Mucosa of descending colon (tissue), 3 donors: ENCODE results near the gene C1R. TPM values are rescaled to one million over a fixed set of nuclear protein-coding genes. Genes with fewer than 3 reads are reported as not detected.

Experiments used
- ATAC-seq: fragments of 200-7000 bp; cut with Tn5 transposase; one replicate; pipeline ENCODE4 v1.9.1; 2020; ENCODE audit warnings: mild to moderate bottlenecking, moderate library complexity
- DNase-seq, 3 donors: peaks; one replicate each; pipeline ENCODE4 v3.0.0-alpha.2; 2020
- H3K36me3 ChIP-seq: fragments of 200-600 bp; one replicate; pipeline ENCODE4 v1.8.0; 2021; ENCODE audit warnings: low read depth, mild to moderate bottlenecking
- H3K4me1 ChIP-seq: fragments of 200-600 bp; one replicate; pipeline ENCODE4 v1.8.0; 2021; ENCODE audit warnings: low read depth, mild to moderate bottlenecking
- H3K4me3 ChIP-seq: fragments of 200-600 bp; one replicate; pipeline ENCODE4 v1.8.0; 2021; ENCODE audit warnings: mild to moderate bottlenecking
- H3K9me3 ChIP-seq: fragments of 200-600 bp; one replicate; pipeline ENCODE4 v1.8.0; 2021; ENCODE audit warnings: mild to moderate bottlenecking
- intact Hi-C, 2 donors: fragments of 100-400 bp; cut with DNase I in 1 of 2; cut with micrococcal nuclease in 1 of 2; formaldehyde crosslinking; loops; one replicate each; pipeline versions ENCODE4 v1.11.0 to v1.11.1; 2022; cut with DNase I, micrococcal nuclease
- total RNA-seq, 3 donors: library from RNA; stranded (reverse); fragmentation: NEBNext Ultra II Directional in 2 of 3; extraction: Animal tissue kit (Norgen Biotek cat#: 25700) in 2 of 3; gene quantifications; one replicate each; pipeline versions ENCODE4 v1.2.1 to v1.2.4, GENCODE V29; 2021 to 2023
- TF ChIP-seq, protein P1 (sequence below): fragments of 200-600 bp; IDR thresholded peaks from one replicate; pipeline ENCODE4 v1.8.0; 2022; ENCODE audit warnings: antibody characterized with exemption, mild to moderate bottlenecking
- donor health status: DM: no; HTN: no; CAD: no; lungs with moderate emphysema.
- donor health status: DM: no; HTN: no; CAD: no.
- donor health status: DM: no; HTN: yes; CAD: no.

The C1R gene
- total RNA-seq, 3 donors from 2014 or later, result 38.7 to 273 (median 222) TPM

GRCh38 chr12:7035463-7035862 is 56.8 kb downstream of the C1R start:
- TF ChIP-seq, protein P1, sequence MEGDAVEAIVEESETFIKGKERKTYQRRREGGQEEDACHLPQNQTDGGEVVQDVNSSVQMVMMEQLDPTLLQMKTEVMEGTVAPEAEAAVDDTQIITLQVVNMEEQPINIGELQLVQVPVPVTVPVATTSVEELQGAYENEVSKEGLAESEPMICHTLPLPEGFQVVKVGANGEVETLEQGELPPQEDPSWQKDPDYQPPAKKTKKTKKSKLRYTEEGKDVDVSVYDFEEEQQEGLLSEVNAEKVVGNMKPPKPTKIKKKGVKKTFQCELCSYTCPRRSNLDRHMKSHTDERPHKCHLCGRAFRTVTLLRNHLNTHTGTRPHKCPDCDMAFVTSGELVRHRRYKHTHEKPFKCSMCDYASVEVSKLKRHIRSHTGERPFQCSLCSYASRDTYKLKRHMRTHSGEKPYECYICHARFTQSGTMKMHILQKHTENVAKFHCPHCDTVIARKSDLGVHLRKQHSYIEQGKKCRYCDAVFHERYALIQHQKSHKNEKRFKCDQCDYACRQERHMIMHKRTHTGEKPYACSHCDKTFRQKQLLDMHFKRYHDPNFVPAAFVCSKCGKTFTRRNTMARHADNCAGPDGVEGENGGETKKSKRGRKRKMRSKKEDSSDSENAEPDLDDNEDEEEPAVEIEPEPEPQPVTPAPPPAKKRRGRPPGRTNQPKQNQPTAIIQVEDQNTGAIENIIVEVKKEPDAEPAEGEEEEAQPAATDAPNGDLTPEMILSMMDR, result no peak
- H3K9me3 ChIP-seq, result no peaks in the 10 kb centered on the region
- no peaks in the 10 kb centered on the region for H3K4me1 ChIP-seq
- H3K4me3 ChIP-seq, result no peak overlapping the region
- intact Hi-C loops, result no loop called here
- ATAC-seq (no peak), DNase-seq (no peak)
- no peaks in the 10 kb centered on the region for H3K36me3 ChIP-seq

GRCh38 chr12:7034464-7034863 is 57.8 kb downstream of the C1R start:
- ATAC-seq (no peak), DNase-seq (no peak)
- no peak overlapping the region for H3K4me3 ChIP-seq
- H3K4me1 ChIP-seq, result no peaks in the 10 kb centered on the region
- no peaks in the 10 kb centered on the region for H3K36me3 ChIP-seq
- TF ChIP-seq, protein P1, result no peak
- no peaks in the 10 kb centered on the region for H3K9me3 ChIP-seq
- intact Hi-C loops, result no loop called here

- no peak for ATAC-seq
- TF ChIP-seq, protein P1, result no peak
- H3K4me3 ChIP-seq, result no peak overlapping the region
- H3K4me1 ChIP-seq, result no peaks in the 10 kb centered on the region
- H3K36me3 ChIP-seq, result no peaks in the 10 kb centered on the region
- no peak for DNase-seq
- H3K9me3 ChIP-seq, result no peaks in the 10 kb centered on the region
- intact Hi-C loops, result no loop called here
Measured at GRCh38 chr12:7032990-7033389, 59.3 kb downstream of the C1R start.

DNA sequence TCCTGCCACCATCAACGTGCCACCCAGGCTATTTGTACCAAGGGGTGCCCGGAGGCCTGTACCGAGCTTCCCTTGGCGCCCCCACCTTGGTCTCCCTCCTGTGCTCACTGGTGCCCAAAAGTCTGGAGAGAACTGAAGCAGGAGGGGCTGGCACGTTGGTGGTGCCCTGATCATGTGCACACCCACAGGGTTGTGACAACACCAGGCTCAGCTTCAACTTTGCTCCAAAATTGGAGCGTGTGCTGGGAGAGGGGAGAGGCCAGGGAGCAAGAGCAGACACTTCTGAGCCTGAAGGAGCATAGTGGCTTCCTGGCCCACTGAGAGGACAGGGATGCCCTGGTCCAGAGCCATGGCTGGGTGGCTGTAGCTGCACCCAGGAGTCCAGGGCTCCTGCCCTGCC is 60.9 kb downstream of the C1R start:
- TF ChIP-seq, protein P1, result no peak
- Histone ChIP-seq H3K9me3 (no peaks in the 10 kb centered on the region), H3K4me1 (no peaks in the 10 kb centered on the region), H3K36me3 (no peaks in the 10 kb centered on the region), H3K4me3 (no peak overlapping the region)
- DNase-seq (no peak), ATAC-seq (no peak)
- intact Hi-C loops, result no loop called here

Other genes with a start within 250 kb of the C1R start
- gene CDCA3, start 241.2 kb downstream of the C1R start, total RNA-seq, result 10 to 100 TPM in 1 of 3 donors, 1 to 10 TPM in 2; 2.8 to 15.3 (median 5.2) TPM
- 10 to 100 TPM; 65.9 to 80.7 (median 79.7) TPM for gene USP5, start 240.3 kb downstream of the C1R start, total RNA-seq
- gene TPI1, start 224.9 kb downstream of the C1R start, total RNA-seq, result 100 to 1,000 TPM; 408 to 766 (median 700) TPM
- 10 to 100 TPM in 2 of 3 donors, 1 to 10 TPM in 1; 9.7 to 11.7 (median 10.6) TPM for gene SPSB2, start 219.1 kb downstream of the C1R start, total RNA-seq
- 10 to 100 TPM in 1 of 3 donors, 1 to 10 TPM in 2; 4.7 to 11.8 (median 4.9) TPM for gene LRRC23, start 187.6 kb downstream of the C1R start, total RNA-seq
- 10 to 100 TPM in 1 of 3 donors, 1 to 10 TPM in 2; 4.5 to 67.3 (median 7.6) TPM for gene ENO2, start 177.9 kb downstream of the C1R start, total RNA-seq
- 100 to 1,000 TPM in 1 of 3 donors, 10 to 100 TPM in 2; 68.5 to 208 (median 82.4) TPM for gene ATN1, start 164.5 kb downstream of the C1R start, total RNA-seq
- gene RNU7-1, start 148.6 kb downstream of the C1R start, total RNA-seq, result not detected
- gene C12orf57, start 148.4 kb downstream of the C1R start, total RNA-seq, result 100 to 1,000 TPM; 113 to 175 (median 130) TPM
- 10 to 100 TPM; 37.4 to 61.7 (median 51.7) TPM for gene PTPN6, start 141.1 kb downstream of the C1R start, total RNA-seq
- gene PHB2, start 121.8 kb downstream of the C1R start, total RNA-seq, result 100 to 1,000 TPM; 204 to 266 (median 209) TPM
- 10 to 100 TPM; 29.6 to 33.7 (median 33.4) TPM for gene EMG1, start 121.5 kb downstream of the C1R start, total RNA-seq
- 100 to 1,000 TPM in 2 of 3 donors, 10 to 100 TPM in 1; 79.8 to 121 (median 102) TPM for gene LPCAT3, start 74.0 kb downstream of the C1R start, total RNA-seq
- 100 to 1,000 TPM in 2 of 3 donors, 10 to 100 TPM in 1; 36.0 to 304 (median 168) TPM for gene C1S, start 31.7 kb downstream of the C1R start, total RNA-seq
- gene C1RL, start 16.8 kb upstream of the C1R start, total RNA-seq, result 10 to 100 TPM; 47.5 to 61.4 (median 49.4) TPM
- gene RBP5, start 36.4 kb upstream of the C1R start, total RNA-seq, result 1 to 10 TPM; 2.2 to 3.8 (median 2.5) TPM
- 10 to 100 TPM; 16.4 to 23.5 (median 18.6) TPM for gene CLSTN3, start 37.9 kb upstream of the C1R start, total RNA-seq
- gene PEX5, start 97.2 kb upstream of the C1R start, total RNA-seq, result 10 to 100 TPM; 36.1 to 41.2 (median 38.5) TPM
- not detected for gene ACSM4, start 211.6 kb upstream of the C1R start, total RNA-seq